HepG2 (cell line): ENCODE results near the gene ITGA2. TPM values are rescaled to one million over a fixed set of nuclear protein-coding genes. Genes with fewer than 3 reads are reported as not detected.

ENCODE experiments used
- ATF7-NPFF ChIP-seq: sonication (generic); formaldehyde crosslinking; IDR thresholded peaks from 2 replicates; pipeline ENCODE4 v1.8.1; 2023; ENCODE audit warnings: mild to moderate bottlenecking, low read depth, missing genetic modification reagents, moderate library complexity
- DRAP1 ChIP-seq: IDR thresholded peaks from 2 replicates; pipeline ENCODE4 v1.6.1; 2016; ENCODE audit warnings: missing genetic modification reagents, missing compliant biosample characterization
- GATAD1 ChIP-seq: IDR thresholded peaks from 2 replicates; pipeline ENCODE4 v1.6.1; 2016; ENCODE audit warnings: missing genetic modification reagents, missing compliant biosample characterization
- GLMP ChIP-seq: sonication (generic); formaldehyde crosslinking; IDR thresholded peaks from 2 replicates; pipeline ENCODE4 v1.9.0; 2021; ENCODE audit warnings: missing genetic modification reagents, mild to moderate bottlenecking, borderline replicate concordance
- KLF6 ChIP-seq: IDR thresholded peaks from 2 replicates; pipeline ENCODE4 v1.8.0; 2016; ENCODE audit warnings: missing biosample characterization, missing genetic modification reagents
- MAX ChIP-seq: IDR thresholded peaks from 2 replicates; pipeline ENCODE4 v1.6.1; 2012; ENCODE audit warnings: inconsistent platforms
- MXD4 ChIP-seq: IDR thresholded peaks from 2 replicates; pipeline ENCODE4 v1.6.1; 2016; ENCODE audit warnings: mild to moderate bottlenecking, missing biosample characterization, missing genetic modification reagents
- PLRG1 ChIP-seq: fragments of 450-650 bp; conservative IDR thresholded peaks from 2 replicates; pipeline ENCODE4 v1.6.1; 2016
- PRMT3 ChIP-seq: sonication (generic); formaldehyde crosslinking; IDR thresholded peaks from 2 replicates; pipeline ENCODE4 v1.8.1; 2022; ENCODE audit warnings: low read depth, mild to moderate bottlenecking, moderate library complexity, missing genetic modification reagents, borderline replicate concordance
- RARA ChIP-seq: IDR thresholded peaks from 2 replicates; pipeline ENCODE4 v1.6.1; 2016; ENCODE audit warnings: missing genetic modification reagents, missing compliant biosample characterization
- RFX5 ChIP-seq: IDR thresholded peaks from 2 replicates; pipeline ENCODE4 v1.6.1; 2011; ENCODE audit warnings: low read depth, low read length, improper control_type of control experiment
- SMC3 ChIP-seq: IDR thresholded peaks from 2 replicates; pipeline ENCODE4 v1.6.1; 2011; ENCODE audit warnings: low read length, improper control_type of control experiment
- SSRP1 ChIP-seq: IDR thresholded peaks from 2 replicates; pipeline ENCODE4 v1.6.1; 2016; ENCODE audit warnings: control low read depth
- U2AF1 ChIP-seq: fragments of 200-400 bp; formaldehyde crosslinking; optimal IDR thresholded peaks from 2 replicates; pipeline ENCODE3; 2017; ENCODE audit warnings: mild to moderate bottlenecking, low read depth, low read length
- ZBTB33 ChIP-seq: sonication (generic); formaldehyde crosslinking; IDR thresholded peaks from 2 replicates; pipeline ENCODE4 v1.4.0; 2020; ENCODE audit warnings: missing genetic modification reagents
- ZIK1 ChIP-seq: sonication (generic); formaldehyde crosslinking; IDR thresholded peaks from 2 replicates; pipeline ENCODE4 v1.5.0; 2020; ENCODE audit warnings: mild to moderate bottlenecking, low read depth, missing genetic modification reagents, borderline replicate concordance
- ZNF251 ChIP-seq: sonication (generic); formaldehyde crosslinking; IDR thresholded peaks from 2 replicates; pipeline ENCODE4 v1.9.0; 2021; ENCODE audit warnings: mild to moderate bottlenecking, missing genetic modification reagents
- ZNF432 ChIP-seq: sonication (generic); formaldehyde crosslinking; IDR thresholded peaks from 2 replicates; pipeline ENCODE4 v1.5.0; 2020; ENCODE audit warnings: missing genetic modification reagents, mild to moderate bottlenecking, borderline replicate concordance
- ZNF776 ChIP-seq: sonication (generic); formaldehyde crosslinking; IDR thresholded peaks from 2 replicates; pipeline ENCODE4 v1.4.0; 2020; ENCODE audit warnings: mild to moderate bottlenecking, missing genetic modification reagents
- ZNF879 ChIP-seq: sonication (generic); formaldehyde crosslinking; IDR thresholded peaks from 2 replicates; pipeline ENCODE4 v1.8.1; 2023; ENCODE audit warnings: missing genetic modification reagents
- ZNF883 ChIP-seq: sonication (generic); formaldehyde crosslinking; IDR thresholded peaks from 2 replicates; pipeline ENCODE4 v1.5.1; 2020; ENCODE audit warnings: mild to moderate bottlenecking, missing genetic modification reagents; ENCODE audit errors: not compliant biosample characterization
- polyA plus RNA-seq, 8 experiments: library from polyadenylated mRNA; depleted of rRNA in 3 of 8; stranded (reverse) in 7 of 8; unstranded in 1 of 8; fragments of >200 nt; fragmentation: Illumina TruSeq in 4 of 8; extraction: Trizol in 4 of 8; gene quantifications; 2 replicates each; pipeline versions ENCODE4 v1.2.1 to v1.2.3, GENCODE V29; 2011 to 2016; ENCODE audit warnings: low read depth in 4 of 8, missing spikeins in 1 of 8, mixed read lengths in 1 of 8; ENCODE audit not compliant: insufficient read depth in 1 of 8
- total RNA-seq, 5 experiments: library from RNA; depleted of rRNA; stranded (reverse); fragments of >200 nt; fragmentation: Illumina TruSeq; extraction: Trizol; gene quantifications; 2 replicates each; pipeline ENCODE4 v1.2.3, GENCODE V29; 2016; ENCODE audit warnings: low read depth in 1 of 5

The ITGA2 gene
- total and polyA plus RNA-seq, 2 of the 13 experiments (the other 11 are each of a cell fraction or from before 2014, with no cell fraction given) = 15.8 to 58.3 TPM

GRCh38 chr5:52989025-52989780, at the start of gene ITGA2 (continued):
- TF ChIP-seq GLMP (CRISPR knock-in tag) = no peak
- TF ChIP-seq RFX5 = no peak
- TF ChIP-seq MXD4 (CRISPR knock-in tag) = 0 out of 2 replicates have a peak, but pooled peaks have one; percentile 21
- no peak for TF ChIP-seq ZBTB33 (CRISPR knock-in tag)
- TF ChIP-seq PRMT3 = peak; percentile 75; the same call in 1 of the 2 replicates
- no peak for TF ChIP-seq ZNF883 (CRISPR knock-in tag)
- TF ChIP-seq GATAD1 (CRISPR knock-in tag) = peak; percentile 33; the same call in 1 of the 2 replicates
- no peak for TF ChIP-seq ZNF251 (CRISPR knock-in tag)
- no peak for TF ChIP-seq U2AF1
- peak; percentile 72 for TF ChIP-seq ZNF776 (CRISPR knock-in tag)
- peak; percentile 34; the same call in 1 of the 2 replicates for TF ChIP-seq KLF6 (CRISPR knock-in tag)
- no peak for TF ChIP-seq SMC3
- no peak for TF ChIP-seq ZNF432 (CRISPR knock-in tag)
- TF ChIP-seq ZNF879 = no peak
- peak; percentile 41; the same call in 1 of the 2 replicates for TF ChIP-seq RARA (CRISPR knock-in tag)
- peak; percentile 89 for TF ChIP-seq DRAP1 (CRISPR knock-in tag)
- TF ChIP-seq SSRP1 = no peak
- peak; percentile 73 for TF ChIP-seq ATF7-NPFF (CRISPR knock-in tag)
- no peak for TF ChIP-seq ZIK1 (CRISPR knock-in tag)
- TF ChIP-seq MAX = peak; percentile 57
- TF ChIP-seq PLRG1 = no peak
